ENCODE results near the gene SPINT4. TPM values are rescaled to one million over a fixed set of nuclear protein-coding genes. Genes with fewer than 3 reads are reported as not detected.

The SPINT4 gene
- total RNA-seq, 6 experiments from 2014 or later = not detected

DNA sequence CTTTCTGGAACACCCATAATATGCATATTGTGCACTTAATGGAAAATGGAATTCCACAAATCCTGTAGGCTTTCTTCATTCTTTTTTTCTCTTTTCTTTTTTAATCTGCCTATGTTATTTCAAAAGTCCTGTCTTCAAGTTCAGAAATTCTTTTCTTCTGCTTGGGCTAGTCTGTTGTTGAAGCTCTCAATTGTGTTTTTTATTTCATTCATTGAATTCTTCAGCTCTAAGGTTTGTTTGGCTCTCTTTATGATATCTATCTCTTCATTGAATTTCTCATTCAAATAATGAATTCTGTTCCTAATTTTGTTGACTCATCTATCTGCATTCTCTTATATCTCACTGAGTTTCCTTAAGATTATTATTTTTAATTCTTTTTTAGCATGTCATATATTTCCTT lies 10.1 kb downstream of the SPINT4 start:
- H3K27me3 Mint-ChIP-seq (ENCODE audit: insufficient read depth) = peaks cover 4% of the 10 kb centered on the region; the same call in 1 of the 2 replicates
- TF ChIP-seq, protein P1, sequence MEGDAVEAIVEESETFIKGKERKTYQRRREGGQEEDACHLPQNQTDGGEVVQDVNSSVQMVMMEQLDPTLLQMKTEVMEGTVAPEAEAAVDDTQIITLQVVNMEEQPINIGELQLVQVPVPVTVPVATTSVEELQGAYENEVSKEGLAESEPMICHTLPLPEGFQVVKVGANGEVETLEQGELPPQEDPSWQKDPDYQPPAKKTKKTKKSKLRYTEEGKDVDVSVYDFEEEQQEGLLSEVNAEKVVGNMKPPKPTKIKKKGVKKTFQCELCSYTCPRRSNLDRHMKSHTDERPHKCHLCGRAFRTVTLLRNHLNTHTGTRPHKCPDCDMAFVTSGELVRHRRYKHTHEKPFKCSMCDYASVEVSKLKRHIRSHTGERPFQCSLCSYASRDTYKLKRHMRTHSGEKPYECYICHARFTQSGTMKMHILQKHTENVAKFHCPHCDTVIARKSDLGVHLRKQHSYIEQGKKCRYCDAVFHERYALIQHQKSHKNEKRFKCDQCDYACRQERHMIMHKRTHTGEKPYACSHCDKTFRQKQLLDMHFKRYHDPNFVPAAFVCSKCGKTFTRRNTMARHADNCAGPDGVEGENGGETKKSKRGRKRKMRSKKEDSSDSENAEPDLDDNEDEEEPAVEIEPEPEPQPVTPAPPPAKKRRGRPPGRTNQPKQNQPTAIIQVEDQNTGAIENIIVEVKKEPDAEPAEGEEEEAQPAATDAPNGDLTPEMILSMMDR (IDR thresholded peaks at IDR 0.05) = no peak

DNA sequence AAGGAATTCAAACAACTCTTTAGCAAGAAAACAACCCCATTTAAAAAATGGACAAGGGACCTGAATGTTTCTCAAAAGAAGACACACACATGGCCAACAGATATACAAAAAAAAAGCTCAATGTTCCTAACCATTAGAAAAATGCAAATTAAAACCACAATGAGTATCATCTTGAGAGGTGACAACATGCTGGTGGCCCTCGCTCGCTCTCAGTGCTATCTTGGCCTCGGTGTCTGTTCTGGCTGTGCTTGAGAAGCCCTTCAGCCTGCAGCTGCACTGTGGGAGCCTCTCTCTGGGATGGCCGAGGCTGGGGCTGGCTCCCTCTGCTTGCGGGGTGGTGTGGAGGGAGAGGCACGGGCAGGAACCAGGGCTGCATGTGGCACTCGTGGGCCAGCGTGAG lies 13.4 kb downstream of the SPINT4 start:
- Mint-ChIP-seq H3K27me3 (ENCODE audit: insufficient read depth) (peaks cover 4% of the 10 kb centered on the region; the same call in 1 of the 2 replicates), H3K36me3 (ENCODE audit: low read depth) (no peaks in the 10 kb centered on the region), H3K4me3 (no peak overlapping the region), H3K4me1 (ENCODE audit: low read depth) (no peaks in the 10 kb centered on the region), H3K9me3 (peaks cover 24% of the 10 kb centered on the region), H3K27ac (no peak overlapping the region)
- TF ChIP-seq, protein P1 (IDR thresholded peaks at IDR 0.05) = no peak
- no peak for DNase-seq

More for the DNA sequence above, 10.1 kb downstream of the SPINT4 start:
- Mint-ChIP-seq H3K36me3 (ENCODE audit: low read depth) (no peaks in the 10 kb centered on the region), H3K27ac (no peak overlapping the region), H3K4me3 (no peak overlapping the region), H3K9me3 (peaks cover 24% of the 10 kb centered on the region), H3K4me1 (ENCODE audit: low read depth) (no peaks in the 10 kb centered on the region)
- no peak for DNase-seq

DNA sequence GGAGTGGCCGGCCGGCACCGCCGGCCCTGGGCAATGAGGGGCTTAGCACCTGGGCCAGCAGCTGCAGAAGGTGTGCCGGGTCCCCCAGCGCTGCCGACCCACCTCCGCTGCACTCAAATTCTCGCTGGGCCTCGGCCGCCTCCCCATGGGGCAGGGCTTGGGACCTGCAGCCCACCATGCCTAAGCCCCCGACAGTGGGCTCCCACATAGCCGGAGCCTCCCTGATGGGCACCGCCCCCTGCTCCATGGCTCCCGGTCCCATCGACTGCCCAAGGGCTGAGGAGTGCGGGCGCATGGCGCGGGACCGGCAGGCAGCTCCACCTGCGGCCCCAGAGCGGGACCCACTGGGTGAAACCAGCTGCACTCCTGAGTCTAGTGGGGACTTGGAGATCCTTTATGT lies 13.8 kb downstream of the SPINT4 start:
- peaks cover 22% of the 10 kb centered on the region for H3K9me3 Mint-ChIP-seq
- no peak overlapping the region for H3K27ac Mint-ChIP-seq
- TF ChIP-seq, protein P1 (IDR thresholded peaks at IDR 0.05) = no peak
- H3K36me3 Mint-ChIP-seq (ENCODE audit: low read depth) = no peaks in the 10 kb centered on the region
- H3K4me3 Mint-ChIP-seq = no peak overlapping the region
- no peaks in the 10 kb centered on the region for H3K4me1 Mint-ChIP-seq (ENCODE audit: low read depth)
- DNase-seq = no peak
- H3K27me3 Mint-ChIP-seq (ENCODE audit: insufficient read depth) = peaks cover 6% of the 10 kb centered on the region; the same call in 1 of the 2 replicates

DNA sequence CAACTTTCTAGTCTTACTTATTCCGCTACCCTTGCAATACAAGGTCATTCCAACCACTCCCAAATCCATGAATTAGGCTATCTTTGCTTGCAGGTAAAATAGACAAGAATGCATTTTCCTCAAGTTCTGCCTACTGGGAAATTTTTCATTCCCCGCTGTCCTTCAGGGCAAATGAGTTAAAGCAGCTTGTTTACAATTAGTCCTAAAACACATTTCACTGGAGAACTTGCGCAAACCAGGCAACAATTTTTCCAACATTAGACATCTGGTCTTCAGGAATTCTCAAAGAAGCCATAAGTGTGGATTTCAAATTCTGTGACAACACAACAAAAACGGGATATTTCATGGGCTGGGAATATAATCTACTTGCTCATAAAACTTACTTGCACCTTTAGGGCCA lies 20.4 kb downstream of the SPINT4 start:
- H3K27me3 Mint-ChIP-seq (ENCODE audit: insufficient read depth) = peaks cover 6% of the 10 kb centered on the region
- no peak for DNase-seq
- H3K4me1 Mint-ChIP-seq (ENCODE audit: low read depth) = no peaks in the 10 kb centered on the region
- H3K36me3 Mint-ChIP-seq (ENCODE audit: low read depth) = no peaks in the 10 kb centered on the region
- TF ChIP-seq, protein P1 (IDR thresholded peaks at IDR 0.05) = no peak
- H3K4me3 Mint-ChIP-seq = no peak overlapping the region
- no peaks in the 10 kb centered on the region for H3K9me3 Mint-ChIP-seq
- H3K27ac Mint-ChIP-seq = no peak overlapping the region

DNA sequence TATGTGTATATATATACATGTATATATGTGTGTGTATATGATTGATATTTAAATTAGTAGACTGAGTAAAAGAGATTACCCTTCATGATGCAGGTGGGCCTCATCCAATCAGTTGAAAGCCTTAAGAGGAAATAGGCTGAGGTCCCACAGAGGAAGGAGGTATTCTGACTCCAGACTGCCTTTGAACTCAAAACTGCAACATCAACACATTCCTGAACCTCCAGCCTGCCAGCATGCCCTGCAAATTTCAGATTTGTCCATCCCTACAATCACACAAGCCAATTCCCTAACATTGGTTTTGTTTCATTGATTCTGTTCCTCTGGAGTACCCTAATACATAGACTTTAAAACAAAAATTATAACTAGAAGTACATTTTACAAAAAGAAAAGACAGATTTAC lies 22.9 kb downstream of the SPINT4 start:
- DNase-seq = no peak
- TF ChIP-seq, protein P1 (IDR thresholded peaks at IDR 0.05) = no peak
- Mint-ChIP-seq H3K9me3 (no peaks in the 10 kb centered on the region), H3K27ac (no peak overlapping the region), H3K27me3 (ENCODE audit: insufficient read depth) (peaks cover 14% of the 10 kb centered on the region), H3K4me1 (ENCODE audit: low read depth) (no peaks in the 10 kb centered on the region), H3K36me3 (ENCODE audit: low read depth) (no peaks in the 10 kb centered on the region), H3K4me3 (no peak overlapping the region)

DNA sequence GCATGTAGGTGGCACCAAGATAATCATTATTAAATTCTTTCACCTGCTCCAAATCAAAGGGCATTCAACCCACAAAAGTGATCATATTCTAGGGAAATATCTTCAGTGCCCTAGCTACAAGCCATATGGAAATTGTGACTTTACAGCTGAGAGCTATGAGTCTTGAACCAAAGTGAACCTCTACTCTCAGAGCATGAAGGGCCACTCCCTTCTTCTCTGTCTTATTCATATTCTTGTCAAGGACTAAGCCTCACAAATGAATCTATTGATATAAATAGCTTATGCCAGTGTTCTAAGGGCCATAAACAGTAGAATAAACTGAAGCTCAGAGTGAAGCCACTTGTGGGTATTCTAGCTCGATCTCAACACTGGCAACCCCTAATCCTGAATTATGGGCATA lies 29.6 kb downstream of the SPINT4 start:
- TF ChIP-seq, protein P1 (IDR thresholded peaks at IDR 0.05) = no peak
- H3K4me3 Mint-ChIP-seq = no peak overlapping the region
- no peaks in the 10 kb centered on the region for H3K36me3 Mint-ChIP-seq (ENCODE audit: low read depth)
- peaks cover 12% of the 10 kb centered on the region for H3K27me3 Mint-ChIP-seq (ENCODE audit: insufficient read depth)
- H3K27ac Mint-ChIP-seq = no peak overlapping the region
- no peak for DNase-seq
- no peaks in the 10 kb centered on the region for H3K4me1 Mint-ChIP-seq (ENCODE audit: low read depth)
- no peaks in the 10 kb centered on the region for H3K9me3 Mint-ChIP-seq
